Measurements from ENCODE around the gene FBP2.

GRCh38 chr9:94600715-94601114, 7.1 kb upstream of the FBP2 start:
- no peak for TF ChIP-seq POLR2AphosphoS5 (IDR thresholded peaks at IDR 0.05; ENCODE audit: insufficient read depth in 1 of 2, low read depth in 1 of 2)
- TF ChIP-seq, protein P1, sequence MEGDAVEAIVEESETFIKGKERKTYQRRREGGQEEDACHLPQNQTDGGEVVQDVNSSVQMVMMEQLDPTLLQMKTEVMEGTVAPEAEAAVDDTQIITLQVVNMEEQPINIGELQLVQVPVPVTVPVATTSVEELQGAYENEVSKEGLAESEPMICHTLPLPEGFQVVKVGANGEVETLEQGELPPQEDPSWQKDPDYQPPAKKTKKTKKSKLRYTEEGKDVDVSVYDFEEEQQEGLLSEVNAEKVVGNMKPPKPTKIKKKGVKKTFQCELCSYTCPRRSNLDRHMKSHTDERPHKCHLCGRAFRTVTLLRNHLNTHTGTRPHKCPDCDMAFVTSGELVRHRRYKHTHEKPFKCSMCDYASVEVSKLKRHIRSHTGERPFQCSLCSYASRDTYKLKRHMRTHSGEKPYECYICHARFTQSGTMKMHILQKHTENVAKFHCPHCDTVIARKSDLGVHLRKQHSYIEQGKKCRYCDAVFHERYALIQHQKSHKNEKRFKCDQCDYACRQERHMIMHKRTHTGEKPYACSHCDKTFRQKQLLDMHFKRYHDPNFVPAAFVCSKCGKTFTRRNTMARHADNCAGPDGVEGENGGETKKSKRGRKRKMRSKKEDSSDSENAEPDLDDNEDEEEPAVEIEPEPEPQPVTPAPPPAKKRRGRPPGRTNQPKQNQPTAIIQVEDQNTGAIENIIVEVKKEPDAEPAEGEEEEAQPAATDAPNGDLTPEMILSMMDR (IDR thresholded peaks at IDR 0.05) = no peak
- TF ChIP-seq POLR2A (IDR thresholded peaks at IDR 0.05) = no peak

Measured in vagina (tissue), 2 donors.